Inflammatory macrophage treated with lipopolysaccharide for 1 hour (primary cell): ENCODE data around the gene MAEA.
"Not testable (repeated sequence)": the region's sequence is repeated elsewhere in the genome, so short reads cannot be mapped to it uniquely, and the experiment has no call there.

Experiments
- DNase-seq, 2 donors: peaks; one replicate each; pipeline ENCODE4 v3.0.0-alpha.2; 2020 to 2022

The MAEA gene

DNA sequence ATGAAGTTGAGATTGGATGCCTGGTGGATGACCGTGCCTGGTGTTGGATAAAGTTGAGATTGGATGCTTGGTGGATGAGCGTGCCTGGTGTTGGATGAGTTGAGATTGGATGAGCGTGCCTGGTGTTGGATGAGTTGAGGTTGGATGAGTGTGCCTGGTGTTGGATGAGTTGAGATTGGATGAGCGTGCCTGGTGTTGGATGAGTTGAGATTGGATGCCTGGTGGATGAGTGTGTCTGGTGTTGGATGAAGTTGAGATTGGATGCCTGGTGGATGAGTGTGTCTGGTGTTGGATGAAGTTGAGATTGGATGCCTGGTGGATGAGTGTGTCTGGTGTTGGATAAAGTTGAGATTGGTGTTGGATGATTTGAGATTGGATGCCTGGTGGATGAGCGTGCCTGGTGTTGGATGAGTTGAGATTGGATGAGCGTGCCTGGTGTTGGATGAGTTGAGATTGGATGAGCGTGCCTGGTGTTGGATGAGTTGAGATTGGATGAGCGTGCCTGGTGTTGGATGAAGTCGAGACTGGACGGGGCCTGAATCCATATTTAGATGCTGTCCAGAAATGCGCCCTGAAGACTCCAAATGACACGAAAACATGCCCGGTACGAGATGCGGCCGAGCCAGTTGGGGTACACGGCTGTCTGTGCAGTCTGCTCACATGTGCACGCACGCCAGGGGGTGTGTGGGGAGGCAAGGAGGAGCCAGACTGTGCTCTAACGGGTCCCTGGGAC is 34.9 kb downstream of the MAEA start:
- not testable (repeated sequence) for DNase-seq

GRCh38 chr4:1325176-1325480 is 35.4 kb downstream of the MAEA start:
- no peak for DNase-seq

DNA sequence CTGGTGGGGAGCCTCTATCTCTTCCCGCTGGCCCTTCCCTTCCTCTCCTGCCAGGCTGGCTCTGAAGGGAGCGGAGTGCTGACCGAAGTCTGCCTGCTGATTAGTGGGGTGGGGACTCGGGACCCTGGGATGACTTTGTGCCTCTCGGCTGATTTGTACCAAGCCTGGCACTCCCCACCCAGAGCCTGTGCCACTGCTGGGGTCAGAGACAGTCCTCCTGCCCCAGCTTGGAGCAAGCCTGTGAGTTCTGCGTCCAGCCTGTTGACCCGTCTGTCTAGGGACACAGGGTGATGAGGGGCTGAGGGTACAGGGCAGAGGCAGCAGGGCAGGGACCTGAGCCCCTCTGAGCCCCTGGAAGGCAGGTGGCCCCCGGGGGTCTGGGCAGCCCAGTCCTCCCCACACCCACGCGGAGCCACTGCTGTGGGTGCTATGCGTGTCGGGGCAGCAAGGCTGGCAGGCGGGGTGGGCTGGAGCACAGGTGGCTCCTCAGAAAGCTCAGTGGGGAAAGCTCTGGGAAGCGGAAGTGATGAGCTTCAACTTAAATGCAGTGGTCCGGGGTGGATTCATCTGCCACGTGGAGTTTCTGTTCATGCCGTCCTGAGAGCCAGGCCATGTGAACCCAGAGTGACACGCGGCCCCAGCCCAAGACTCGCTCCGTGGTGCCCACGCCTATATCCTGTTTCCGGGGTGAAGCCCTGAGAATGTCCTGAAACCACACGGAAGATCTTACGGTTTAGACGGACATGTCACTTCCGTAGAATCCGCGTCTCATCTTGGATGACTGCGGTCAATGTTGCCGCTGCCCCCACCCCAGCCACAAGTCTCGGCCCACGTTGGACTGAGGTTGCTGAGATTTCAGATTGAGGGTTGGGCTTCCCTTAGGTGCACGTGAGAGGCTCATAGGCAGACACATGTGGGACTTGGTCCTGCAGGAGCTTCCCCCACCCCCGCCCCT is 36.3 kb downstream of the MAEA start:
- DNase-seq = no peak

DNA sequence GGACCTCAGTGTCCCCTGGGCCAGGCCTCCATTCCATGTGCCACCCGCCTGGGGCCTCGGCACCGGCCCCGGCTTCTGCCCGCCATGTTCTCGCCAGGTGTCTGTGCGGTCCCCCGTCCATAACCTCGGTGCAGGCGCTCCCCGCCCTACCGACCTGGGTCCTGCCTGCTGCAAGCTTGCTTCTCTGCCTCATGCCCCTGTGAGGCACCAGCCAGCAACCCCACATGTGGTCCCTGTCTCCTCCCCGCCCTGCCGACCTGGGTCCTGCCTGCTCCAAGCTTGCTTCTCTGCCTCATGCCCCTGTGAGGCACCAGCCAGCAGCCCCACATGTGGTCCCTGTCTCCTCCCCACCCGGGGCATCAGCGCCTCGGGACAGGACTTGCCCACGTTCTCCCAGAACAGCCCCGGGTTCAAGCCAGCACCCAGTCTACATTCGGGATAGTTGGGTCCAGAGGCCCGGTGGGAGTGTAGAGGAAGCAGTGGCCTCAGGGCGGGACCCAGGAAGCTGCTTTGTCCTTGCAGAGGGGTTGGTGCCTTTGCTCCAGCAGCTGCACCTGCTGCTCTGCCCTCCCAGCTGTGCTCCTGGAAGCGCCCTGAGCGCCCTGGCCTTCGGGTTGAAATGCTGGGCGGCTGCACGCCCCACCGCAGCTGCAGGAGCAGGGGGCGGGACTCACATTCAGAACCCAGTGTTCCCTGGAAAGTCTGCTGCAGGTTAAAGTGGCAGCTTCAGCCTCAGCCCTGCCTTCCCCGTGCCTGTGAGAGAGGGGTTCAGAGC is 37.2 kb downstream of the MAEA start:
- DNase-seq = no peak

GRCh38 chr4:1327526-1328266 is 38.0 kb downstream of the MAEA start:
- no peak for DNase-seq

DNA sequence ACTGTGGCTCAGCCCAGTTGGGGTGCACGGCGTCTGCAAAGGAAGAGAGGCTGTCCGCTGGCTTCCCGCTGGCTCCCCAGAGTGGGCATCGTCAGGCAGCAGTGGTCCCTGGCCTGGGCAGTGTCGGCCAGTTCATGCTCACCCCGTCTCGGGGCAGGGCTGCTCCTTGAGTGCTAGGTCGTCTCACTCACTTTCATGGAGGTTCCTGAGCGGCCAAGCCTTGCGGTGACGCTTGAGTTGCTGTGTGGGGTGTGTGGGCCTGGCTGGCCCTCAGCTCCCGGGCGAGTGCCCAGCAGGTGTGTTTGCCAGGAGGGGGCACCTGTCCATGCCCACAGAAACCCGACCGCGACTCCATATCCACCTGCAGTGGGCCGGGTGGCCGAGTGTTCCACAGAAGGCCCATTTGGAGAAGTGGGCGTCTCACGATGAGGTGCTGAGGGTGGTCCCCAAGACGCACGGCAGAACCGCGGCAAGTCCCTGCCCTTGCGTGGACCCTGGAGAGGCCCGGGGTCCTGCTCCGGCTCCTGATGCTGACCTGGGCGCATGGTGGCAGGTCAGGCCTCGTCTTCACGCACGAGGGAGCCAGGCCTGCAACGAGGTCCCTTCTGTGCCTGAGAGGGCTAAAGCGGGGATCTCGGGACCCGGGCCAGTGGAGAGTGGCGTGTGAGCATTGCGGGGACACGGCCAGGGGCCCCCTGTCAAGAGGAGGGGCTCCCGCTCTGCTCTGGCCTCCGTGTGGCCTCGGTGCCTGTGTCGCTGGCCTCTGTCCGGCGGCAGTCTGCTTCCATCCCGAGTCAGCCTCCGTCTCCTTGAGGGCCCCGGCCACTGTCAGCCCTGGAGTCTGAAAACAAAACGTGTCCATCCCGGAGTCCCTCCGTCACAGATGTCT is 38.8 kb downstream of the MAEA start:
- no peak for DNase-seq

- no peak for DNase-seq
Measured at GRCh38 chr4:1329408-1330371, 40.0 kb downstream of the MAEA start.

- no peak for DNase-seq
Measured at GRCh38 chr4:1330761-1331590, 41.3 kb downstream of the MAEA start.

GRCh38 chr4:1331591-1332353 is 42.1 kb downstream of the MAEA start:
- no peak for DNase-seq

DNA sequence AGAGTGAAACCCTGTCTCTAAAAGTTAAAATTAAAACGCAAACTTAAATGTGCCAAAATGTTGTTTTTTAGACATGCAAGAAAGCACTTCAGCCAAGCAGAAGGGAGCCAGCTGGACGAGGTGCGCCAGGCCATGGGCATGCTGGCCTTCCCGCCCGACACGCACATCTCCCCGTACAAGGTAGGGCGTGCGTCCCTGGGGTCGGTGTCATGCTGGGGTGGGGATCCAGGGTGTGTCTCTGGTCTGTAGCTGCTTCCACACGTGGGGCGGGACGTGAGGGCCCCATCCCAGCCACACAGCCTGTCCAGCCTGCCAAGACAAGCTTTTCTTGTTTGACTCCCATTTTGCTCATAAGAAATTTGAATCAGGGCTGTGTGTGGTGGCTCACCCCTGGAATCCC is 43.0 kb downstream of the MAEA start:
- DNase-seq = no peak

DNA sequence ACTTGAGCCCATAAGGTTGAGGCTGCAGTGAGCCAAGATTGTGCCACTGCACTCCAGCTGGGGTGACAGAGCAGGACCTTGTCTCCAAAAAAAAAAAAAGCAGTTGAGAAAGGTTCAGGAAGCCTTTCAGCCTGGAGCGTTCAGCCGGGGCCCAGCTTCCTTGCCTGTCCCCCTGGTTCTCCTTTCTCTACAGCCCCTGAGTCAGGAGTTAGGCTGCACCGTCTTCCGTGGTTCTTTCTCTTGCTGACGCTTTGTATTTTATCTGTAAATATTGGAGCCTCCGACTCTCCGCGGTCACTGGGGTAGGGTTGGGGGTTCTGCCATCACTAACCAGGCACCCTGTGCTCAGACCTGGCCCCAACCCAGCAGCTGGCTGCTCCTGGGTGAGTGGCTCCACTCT is 43.6 kb downstream of the MAEA start:
- DNase-seq = peak in 1 of 2 donors; percentile 4

GRCh38 chr4:1333851-1334578 is 44.3 kb downstream of the MAEA start:
- DNase-seq = not testable (repeated sequence)

DNA sequence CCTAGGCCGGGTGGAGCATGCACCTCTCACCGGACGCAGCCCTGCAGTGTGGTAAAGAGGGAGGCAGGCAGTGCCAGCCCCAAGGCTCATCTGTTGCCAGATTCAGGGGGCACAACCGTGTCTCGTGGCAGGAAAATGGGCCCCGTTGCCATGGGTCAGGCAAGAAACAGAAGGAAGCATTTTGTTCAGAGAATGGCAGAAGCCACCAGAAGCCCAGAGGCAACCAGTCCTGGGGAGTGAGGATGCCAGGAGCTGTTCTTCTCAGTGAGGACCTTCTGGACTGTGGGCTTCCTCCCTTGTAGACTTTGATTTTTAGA is 44.8 kb downstream of the MAEA start:
- no peak for DNase-seq

- DNase-seq = not testable (repeated sequence)
Measured at GRCh38 chr4:1335193-1335883, 45.6 kb downstream of the MAEA start.

- peak; percentile 66 to 70 for DNase-seq
Measured at GRCh38 chr4:1336088-1336491, 46.4 kb downstream of the MAEA start.

- DNase-seq = no peak
Measured at GRCh38 chr4:1337376-1337831, 47.7 kb downstream of the MAEA start.
